Measurements from ENCODE around the gene TTLL11. TPM values are rescaled to one million over a fixed set of nuclear protein-coding genes. Genes with fewer than 3 reads are reported as not detected.

Gene TTLL11
- total RNA-seq, 6 experiments from 2014 or later = 3.2 to 5.2 (median 4.1) TPM

- 87% methylated on average over 5 of the region's 8 CpGs for WGBS (ENCODE audit: insufficient coverage, low coverage, low lambda C conversion rate, missing lambda C conversion rate)
- no peak for DNase-seq
- TF ChIP-seq, protein P1, sequence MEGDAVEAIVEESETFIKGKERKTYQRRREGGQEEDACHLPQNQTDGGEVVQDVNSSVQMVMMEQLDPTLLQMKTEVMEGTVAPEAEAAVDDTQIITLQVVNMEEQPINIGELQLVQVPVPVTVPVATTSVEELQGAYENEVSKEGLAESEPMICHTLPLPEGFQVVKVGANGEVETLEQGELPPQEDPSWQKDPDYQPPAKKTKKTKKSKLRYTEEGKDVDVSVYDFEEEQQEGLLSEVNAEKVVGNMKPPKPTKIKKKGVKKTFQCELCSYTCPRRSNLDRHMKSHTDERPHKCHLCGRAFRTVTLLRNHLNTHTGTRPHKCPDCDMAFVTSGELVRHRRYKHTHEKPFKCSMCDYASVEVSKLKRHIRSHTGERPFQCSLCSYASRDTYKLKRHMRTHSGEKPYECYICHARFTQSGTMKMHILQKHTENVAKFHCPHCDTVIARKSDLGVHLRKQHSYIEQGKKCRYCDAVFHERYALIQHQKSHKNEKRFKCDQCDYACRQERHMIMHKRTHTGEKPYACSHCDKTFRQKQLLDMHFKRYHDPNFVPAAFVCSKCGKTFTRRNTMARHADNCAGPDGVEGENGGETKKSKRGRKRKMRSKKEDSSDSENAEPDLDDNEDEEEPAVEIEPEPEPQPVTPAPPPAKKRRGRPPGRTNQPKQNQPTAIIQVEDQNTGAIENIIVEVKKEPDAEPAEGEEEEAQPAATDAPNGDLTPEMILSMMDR (IDR thresholded peaks at IDR 0.05) = no peak
- no peak for TF ChIP-seq POLR2A (IDR thresholded peaks at IDR 0.05)
- Histone ChIP-seq H3K27me3 (no peaks in the 10 kb centered on the region), H3K9me3 (no peaks in the 10 kb centered on the region), H3K4me3 (no peak overlapping the region), H3K4me1 (no peaks in the 10 kb centered on the region), H3K36me3 (no peaks in the 10 kb centered on the region), H3K27ac (no peak overlapping the region)
- no peak for ATAC-seq
- intact Hi-C loops (cut with DNase I) = no loop called here
These were observed 142.2 kb downstream of the TTLL11 start for GRCh38 chr9:121950866-121951265.

DNA sequence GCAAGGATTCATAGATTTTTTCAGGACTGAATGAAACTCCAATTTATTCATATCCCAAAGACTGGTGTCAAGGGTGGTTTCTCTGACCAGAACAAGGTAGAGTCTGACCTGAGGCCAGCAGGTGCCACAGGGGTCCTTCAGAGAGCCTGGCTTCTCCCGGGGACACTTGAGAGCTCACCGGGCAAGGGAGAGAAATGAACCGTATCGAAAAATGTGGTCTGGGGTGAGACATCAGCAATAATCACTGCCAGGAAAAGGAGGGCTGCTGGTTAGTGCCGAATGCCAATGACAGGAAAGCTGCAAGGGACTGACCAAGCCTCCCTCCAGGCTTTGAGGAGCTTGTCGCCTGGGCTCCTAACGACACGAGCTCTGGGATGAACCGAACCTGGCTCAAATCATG, 142.7 kb downstream of the TTLL11 start:
- H3K9me3 ChIP-seq = no peaks in the 10 kb centered on the region
- no peaks in the 10 kb centered on the region for H3K27me3 ChIP-seq
- DNase-seq (no peak), ATAC-seq (no peak)
- WGBS (ENCODE audit: insufficient coverage, low coverage, low lambda C conversion rate, missing lambda C conversion rate) = 83% methylated on average over 5 of the region's 9 CpGs
- H3K4me1 ChIP-seq = no peaks in the 10 kb centered on the region
- intact Hi-C loops (cut with DNase I) = no loop called here
- H3K4me3 ChIP-seq = no peak overlapping the region
- no peaks in the 10 kb centered on the region for H3K36me3 ChIP-seq
- TF ChIP-seq, protein P1 (IDR thresholded peaks at IDR 0.05) = no peak
- no peak for TF ChIP-seq POLR2A (IDR thresholded peaks at IDR 0.05)
- no peak overlapping the region for H3K27ac ChIP-seq

GRCh38 chr9:121949766-121950165, 143.3 kb downstream of the TTLL11 start:
- no peaks in the 10 kb centered on the region for H3K36me3 ChIP-seq
- DNase-seq = no peak
- intact Hi-C loops (cut with DNase I) = no loop called here
- TF ChIP-seq, protein P1 (IDR thresholded peaks at IDR 0.05) = no peak
- no peak for TF ChIP-seq POLR2A (IDR thresholded peaks at IDR 0.05)
- ATAC-seq = no peak
- H3K27me3 ChIP-seq = no peaks in the 10 kb centered on the region
- no peak overlapping the region for H3K27ac ChIP-seq
- H3K4me3 ChIP-seq = no peak overlapping the region
- no peaks in the 10 kb centered on the region for H3K4me1 ChIP-seq
- no peaks in the 10 kb centered on the region for H3K9me3 ChIP-seq
- WGBS (ENCODE audit: insufficient coverage, low coverage, low lambda C conversion rate, missing lambda C conversion rate) = 84% methylated on average over 4 of the region's 4 CpGs

GRCh38 chr9:121949364-121949763, 143.7 kb downstream of the TTLL11 start:
- TF ChIP-seq POLR2A (IDR thresholded peaks at IDR 0.05) = no peak
- TF ChIP-seq, protein P1 (IDR thresholded peaks at IDR 0.05) = no peak
- 98% methylated on average over 4 of the region's 4 CpGs for WGBS (ENCODE audit: insufficient coverage, low coverage, low lambda C conversion rate, missing lambda C conversion rate)
- Histone ChIP-seq H3K4me1 (no peaks in the 10 kb centered on the region), H3K9me3 (no peaks in the 10 kb centered on the region), H3K27me3 (no peaks in the 10 kb centered on the region), H3K36me3 (no peaks in the 10 kb centered on the region), H3K27ac (no peak overlapping the region), H3K4me3 (no peak overlapping the region)
- no peak for ATAC-seq
- no peak for DNase-seq
- intact Hi-C loops (cut with DNase I) = no loop called here

DNA sequence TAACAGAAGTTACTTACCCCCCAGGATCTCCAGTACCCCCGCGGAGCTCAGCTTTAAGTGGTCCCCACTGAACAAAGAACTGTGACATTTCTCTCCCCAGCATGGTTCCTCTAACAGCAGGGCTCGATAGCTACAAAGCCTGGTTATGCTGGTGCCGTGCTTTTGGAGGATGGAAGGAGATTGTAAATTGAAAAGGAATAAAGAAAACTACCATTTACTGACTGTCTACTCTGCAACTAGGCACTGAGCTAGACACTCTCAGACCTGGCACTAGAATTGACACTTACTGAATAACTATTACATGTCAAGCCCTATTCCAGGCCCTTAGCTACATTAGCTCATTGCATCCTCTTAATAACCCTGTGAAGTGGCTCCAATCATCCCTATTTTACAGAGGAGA, 145.3 kb downstream of the TTLL11 start:
- Histone ChIP-seq H3K9me3 (no peaks in the 10 kb centered on the region), H3K4me1 (peaks cover 0 to 2% (median under 1%) of the 10 kb centered on the region in 4 donors), H3K27me3 (no peaks in the 10 kb centered on the region), H3K4me3 (no peak overlapping the region), H3K36me3 (no peaks in the 10 kb centered on the region), H3K27ac (no peak overlapping the region)
- no peak for DNase-seq
- intact Hi-C loops (cut with DNase I) = no loop called here
- ATAC-seq = no peak
- WGBS (ENCODE audit: insufficient coverage, low coverage, low lambda C conversion rate, missing lambda C conversion rate) = 71% methylated on average over 4 of the region's 4 CpGs
- no peak for TF ChIP-seq POLR2A (IDR thresholded peaks at IDR 0.05)
- TF ChIP-seq, protein P1 (IDR thresholded peaks at IDR 0.05) = no peak

All from right lobe of liver (tissue), 6 donors.